Kidney (tissue), 14 donors: ENCODE measurements around the gene CHMP1B. TPM values are rescaled to one million over a fixed set of nuclear protein-coding genes. Genes with fewer than 3 reads are reported as not detected.
A peak's percentile ranks its signal among the peaks of the same experiment; 100 is the strongest.

Source experiments
- DNase-seq, 5 donors: peaks; one replicate each; pipeline ENCODE4 v3.0.0-alpha.2; 2013 to 2020
- FAIRE-seq: peaks from 2 replicates; lab custom pipeline; 2012; peaks lifted over from hg19 to GRCh38; lab: Jason Lieb, UNC
- H3K27ac ChIP-seq, 2 donors: one replicate each; pipeline ENCODE4 v1.7.0; 2013; ENCODE audit warnings: low read depth in 2 of 2, low read length in 2 of 2, inconsistent platforms in 1 of 2
- H3K27me3 ChIP-seq: one replicate; pipeline ENCODE4 v1.7.1; 2013; ENCODE audit warnings: low read length, inconsistent platforms; ENCODE audit not compliant: control insufficient read depth, insufficient read depth
- H3K36me3 ChIP-seq, 3 donors: one replicate each; pipeline versions ENCODE4 v1.7.0 to v1.7.1; 2013; ENCODE audit warnings: low read length in 3 of 3, control low read depth in 1 of 3, inconsistent platforms in 1 of 3; ENCODE audit not compliant: insufficient read depth in 3 of 3, control insufficient read depth in 2 of 3
- H3K4me1 ChIP-seq, 3 donors: one replicate each; pipeline versions ENCODE4 v1.7.0 to v1.7.1; 2013; ENCODE audit warnings: low read length in 3 of 3, inconsistent platforms in 1 of 3, low read depth in 1 of 3; ENCODE audit not compliant: control insufficient read depth in 2 of 3, insufficient read depth in 2 of 3
- H3K4me3 ChIP-seq, 3 donors: one replicate each; pipeline versions ENCODE4 v1.7.0 to v1.8.1; 2013; ENCODE audit warnings: low read length in 3 of 3, control low read depth in 1 of 3, inconsistent platforms in 1 of 3
- H3K9ac ChIP-seq, 3 donors: one replicate each; pipeline versions ENCODE4 v1.7.0 to v1.7.1; 2013; ENCODE audit warnings: low read length in 3 of 3, control low read depth in 1 of 3, inconsistent platforms in 1 of 3
- H3K9me3 ChIP-seq, 3 donors: one replicate each; pipeline versions ENCODE4 v1.7.0 to v1.7.1; 2013; ENCODE audit warnings: low read length in 3 of 3, control low read depth in 1 of 3, inconsistent platforms in 1 of 3; ENCODE audit not compliant: control insufficient read depth in 2 of 3, insufficient read depth in 1 of 3
- CTCF ChIP-seq: IDR thresholded peaks from 3 replicates; pipeline ENCODE4 v1.5.1; 2012; ENCODE audit warnings: mild to moderate bottlenecking, moderate library complexity, borderline replicate concordance; ENCODE audit not compliant: insufficient read depth; ENCODE audit errors: extremely low read depth
- intact Hi-C: fragments of 100-400 bp; cut with DNase I; formaldehyde crosslinking; loops from one replicate; pipeline ENCODE4 v1.11.1; 2022
- polyA plus RNA-seq: library from polyadenylated mRNA; stranded (reverse); fragments of 350-450 nt; fragmentation: Illumina TruSeq; extraction: RNeasy Lipid Tissue Mini Kit (QIAGEN cat#74804); gene quantifications from one replicate; pipeline ENCODE4 v1.2.3, GENCODE V29; 2014; ENCODE audit warnings: low read depth, low replicate concordance; ENCODE audit not compliant: insufficient read depth
- total RNA-seq: library from RNA; stranded (reverse); fragmentation: NEBNext Ultra II Directional; extraction: Animal tissue kit (Norgen Biotek cat#: 25700); gene quantifications from one replicate; pipeline ENCODE4 v1.2.1, GENCODE V29; 2021
- donor health status: control.
- donor health status: control.
- donor health status: control.
- donor health status: control.
- donor health status: control.
- donor health status: DM: yes; HTN: yes; CAD: no.
- donor health status: Normal renal cell carcinoma (clear cell type).

CHMP1B gene
- total and polyA plus RNA-seq, 2 donors from 2014 or later, result 34.5 to 47.4 TPM

DNA sequence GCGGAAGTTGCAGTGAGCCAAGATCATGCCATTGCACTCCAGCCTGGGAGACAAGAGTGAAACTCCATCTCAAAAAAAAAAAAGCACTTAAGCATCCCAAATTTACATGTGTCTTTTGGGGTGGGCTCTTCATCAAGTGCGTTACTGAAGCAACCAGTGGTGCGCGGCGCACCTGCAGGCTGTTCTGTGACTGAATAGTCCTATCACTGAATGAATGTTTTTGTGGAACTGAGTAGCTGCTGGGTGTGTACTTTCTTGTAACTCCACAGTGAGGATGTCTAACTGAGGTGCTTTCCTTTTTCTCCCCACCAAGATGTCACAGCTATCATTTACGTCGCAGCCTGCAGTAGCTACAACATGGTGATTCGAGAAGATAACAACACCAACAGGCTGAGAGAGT is 17.0 kb downstream of the CHMP1B start:
- H3K27ac ChIP-seq, result no peak overlapping the region
- no peaks in the 10 kb centered on the region for H3K27me3 ChIP-seq
- H3K4me1 ChIP-seq, result no peaks in the 10 kb centered on the region
- H3K36me3 ChIP-seq, result no peaks in the 10 kb centered on the region
- FAIRE-seq (no peak), DNase-seq (no peak)
- intact Hi-C loops, result no loop called here
- no peaks in the 10 kb centered on the region for H3K9me3 ChIP-seq
- no peak overlapping the region for H3K4me3 ChIP-seq
- no peak for TF ChIP-seq CTCF
- no peak overlapping the region for H3K9ac ChIP-seq

DNA sequence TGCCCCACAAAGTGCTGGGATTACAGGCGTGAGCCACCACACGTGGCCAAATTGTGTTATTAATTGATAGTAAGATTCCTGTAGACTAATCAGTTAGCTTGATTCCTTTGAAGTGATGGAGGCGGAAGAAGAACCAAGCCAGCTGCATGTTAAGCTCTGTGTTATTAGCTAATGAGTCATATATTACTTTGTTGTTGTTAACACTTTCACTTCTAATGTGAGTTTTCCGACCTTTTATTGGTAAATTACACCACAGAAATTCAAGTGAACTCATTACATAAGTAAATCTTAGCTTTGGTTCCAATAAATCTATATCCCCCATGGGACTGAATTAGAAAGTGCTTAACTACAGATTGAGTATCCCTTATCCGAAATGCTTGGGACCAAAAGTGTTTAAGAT is 20.3 kb downstream of the CHMP1B start:
- no peak for DNase-seq
- FAIRE-seq, result no peak
- intact Hi-C loops, result no loop called here

DNA sequence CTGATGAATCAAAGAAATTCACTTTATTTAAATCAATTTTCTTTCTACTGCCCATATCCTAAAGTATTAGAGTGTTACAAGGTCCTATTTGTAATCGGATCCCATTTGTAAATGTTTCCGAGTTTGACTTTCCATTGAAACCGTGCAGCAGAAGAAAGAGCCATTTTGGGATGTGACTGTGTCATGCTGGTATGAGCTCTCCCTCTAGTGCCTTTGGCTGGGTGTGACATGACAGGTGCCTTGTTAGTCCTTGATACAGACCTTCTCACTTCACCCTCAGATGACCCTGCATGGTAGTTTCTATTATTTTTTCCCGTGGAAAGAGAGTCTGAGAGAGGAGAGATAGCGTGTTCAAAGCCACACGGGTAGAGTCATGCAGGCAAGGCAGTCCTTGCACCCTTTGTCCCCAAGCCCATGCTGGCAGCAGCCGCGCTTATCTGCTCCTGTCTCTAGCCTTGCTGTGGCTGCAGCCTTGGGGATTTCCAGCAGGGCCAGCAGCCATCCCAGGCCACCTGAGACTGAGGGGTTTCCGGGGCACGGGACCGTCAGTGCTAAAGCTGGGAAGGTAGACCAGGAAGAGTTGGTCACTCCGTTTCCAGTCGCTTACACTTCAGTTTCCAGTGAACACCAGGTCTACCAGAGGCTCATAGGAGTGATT is 21.4 kb downstream of the CHMP1B start:
- peak; percentile 16 for TF ChIP-seq CTCF
- Histone ChIP-seq H3K4me3 (no peak overlapping the region), H3K27me3 (no peaks in the 10 kb centered on the region), H3K4me1 (no peaks in the 10 kb centered on the region), H3K36me3 (no peaks in the 10 kb centered on the region), H3K9ac (no peak overlapping the region), H3K27ac (no peak overlapping the region), H3K9me3 (no peaks in the 10 kb centered on the region)
- peak in 1 of 5 donors; percentile 39 for DNase-seq
- intact Hi-C loops, result no loop called here
- no peak for FAIRE-seq

More for the DNA sequence above, 20.3 kb downstream of the CHMP1B start:
- H3K36me3 ChIP-seq, result no peaks in the 10 kb centered on the region
- H3K4me1 ChIP-seq, result no peaks in the 10 kb centered on the region
- H3K9me3 ChIP-seq, result no peaks in the 10 kb centered on the region
- H3K9ac ChIP-seq, result no peak overlapping the region
- no peak for TF ChIP-seq CTCF
- H3K27me3 ChIP-seq, result no peaks in the 10 kb centered on the region
- no peak overlapping the region for H3K4me3 ChIP-seq
- H3K27ac ChIP-seq, result no peak overlapping the region
